Vagina (tissue), 2 donors: ENCODE results near the gene ERC2.

Experiments
- POLR2A ChIP-seq, 2 donors: fragments of 450-650 bp; IDR thresholded peaks; one replicate each; pipeline ENCODE4 v1.6.1; 2017; ENCODE audit warnings: antibody characterized with exemption in 2 of 2, mild to moderate bottlenecking in 2 of 2, moderate library complexity in 2 of 2
- POLR2AphosphoS5 ChIP-seq, 2 donors: sonication (generic); formaldehyde crosslinking; IDR thresholded peaks; one replicate each; pipeline ENCODE4 v1.9.0; 2017; ENCODE audit warnings: antibody characterized with exemption in 2 of 2, mild to moderate bottlenecking in 2 of 2, low read depth in 1 of 2; ENCODE audit not compliant: insufficient read depth in 1 of 2
- TF ChIP-seq, protein P1 (sequence below), 3 experiments: fragments of 450-650 bp in 2 of 3; fragments of 200-600 bp in 1 of 3; sonication (generic) in 1 of 3; IDR thresholded peaks; one replicate each; pipeline ENCODE4 v1.5.1; 2017 to 2019; ENCODE audit warnings: antibody characterized with exemption in 3 of 3, mild to moderate bottlenecking in 2 of 3, moderate library complexity in 2 of 3

DNA sequence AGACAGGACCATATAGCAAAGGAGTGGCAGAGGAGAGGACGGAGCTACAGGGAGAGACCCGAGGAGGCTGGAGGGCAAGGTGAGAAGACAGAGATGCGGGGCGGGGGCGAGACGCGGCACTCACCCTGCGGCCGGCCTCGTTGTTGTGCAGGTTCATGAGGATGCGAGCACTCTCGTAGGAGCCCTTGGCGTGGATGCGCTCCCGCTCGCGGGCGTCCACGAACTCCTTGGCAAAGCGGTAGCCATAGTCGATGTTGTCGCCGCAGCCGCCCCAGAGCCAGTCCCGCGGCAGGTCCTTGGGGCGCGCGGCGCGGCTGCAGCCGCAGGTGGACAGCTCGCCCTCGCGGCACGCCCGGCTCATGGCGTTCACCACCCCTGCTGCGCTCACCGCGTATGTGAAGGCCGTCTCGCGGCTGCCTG is 994.0 kb downstream of the ERC2 start:
- TF ChIP-seq POLR2AphosphoS5 (IDR thresholded peaks at IDR 0.05; ENCODE audit: insufficient read depth in 1 of 2, low read depth in 1 of 2): no peak
- TF ChIP-seq POLR2A (IDR thresholded peaks at IDR 0.05): no peak
- TF ChIP-seq, protein P1, sequence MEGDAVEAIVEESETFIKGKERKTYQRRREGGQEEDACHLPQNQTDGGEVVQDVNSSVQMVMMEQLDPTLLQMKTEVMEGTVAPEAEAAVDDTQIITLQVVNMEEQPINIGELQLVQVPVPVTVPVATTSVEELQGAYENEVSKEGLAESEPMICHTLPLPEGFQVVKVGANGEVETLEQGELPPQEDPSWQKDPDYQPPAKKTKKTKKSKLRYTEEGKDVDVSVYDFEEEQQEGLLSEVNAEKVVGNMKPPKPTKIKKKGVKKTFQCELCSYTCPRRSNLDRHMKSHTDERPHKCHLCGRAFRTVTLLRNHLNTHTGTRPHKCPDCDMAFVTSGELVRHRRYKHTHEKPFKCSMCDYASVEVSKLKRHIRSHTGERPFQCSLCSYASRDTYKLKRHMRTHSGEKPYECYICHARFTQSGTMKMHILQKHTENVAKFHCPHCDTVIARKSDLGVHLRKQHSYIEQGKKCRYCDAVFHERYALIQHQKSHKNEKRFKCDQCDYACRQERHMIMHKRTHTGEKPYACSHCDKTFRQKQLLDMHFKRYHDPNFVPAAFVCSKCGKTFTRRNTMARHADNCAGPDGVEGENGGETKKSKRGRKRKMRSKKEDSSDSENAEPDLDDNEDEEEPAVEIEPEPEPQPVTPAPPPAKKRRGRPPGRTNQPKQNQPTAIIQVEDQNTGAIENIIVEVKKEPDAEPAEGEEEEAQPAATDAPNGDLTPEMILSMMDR (IDR thresholded peaks at IDR 0.05): no peak
